ENCODE data around the gene RAB40B. TPM values are rescaled to one million over a fixed set of nuclear protein-coding genes. Genes with fewer than 3 reads are reported as not detected.

The RAB40B gene
- total and polyA plus RNA-seq, 2 of the 13 experiments (the other 11 are each of a cell fraction or from before 2014, with no cell fraction given) = 6.2 to 6.5 TPM

DNA sequence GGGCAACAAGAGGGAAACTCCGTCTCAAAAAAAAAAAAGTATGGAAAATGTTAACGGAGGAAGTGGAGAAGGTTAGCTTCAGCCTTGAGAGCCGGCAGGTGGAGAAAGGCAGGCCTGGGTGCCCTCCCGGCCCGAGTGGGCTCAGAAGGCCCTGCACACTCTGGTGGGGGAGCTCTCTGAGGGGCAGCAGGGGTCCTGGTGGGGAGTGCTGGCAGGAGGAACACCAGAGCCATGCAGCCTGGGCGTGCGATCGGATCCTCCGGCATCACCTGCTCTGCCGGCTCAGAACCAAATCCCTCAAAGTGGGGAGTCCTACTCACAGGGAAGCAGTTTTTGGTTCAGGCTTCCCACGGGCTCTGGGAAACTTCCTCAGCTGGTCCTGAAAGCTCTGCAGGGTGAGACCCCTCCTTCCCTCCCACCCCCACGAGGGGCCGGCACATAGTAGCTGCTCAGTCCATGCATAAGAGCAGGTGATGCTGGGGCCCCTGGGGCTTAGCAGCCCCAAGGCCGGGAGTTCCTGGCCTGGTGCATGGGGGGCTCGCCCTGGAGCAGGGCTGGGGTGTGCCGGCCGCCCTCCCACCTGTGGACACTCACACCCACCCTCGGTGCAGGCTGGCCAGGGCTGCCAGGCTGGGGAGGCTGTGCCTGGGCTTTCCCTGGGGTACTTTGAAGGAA, 38.1 kb upstream of the RAB40B start (continued):
- TF ChIP-seq, protein P1, sequence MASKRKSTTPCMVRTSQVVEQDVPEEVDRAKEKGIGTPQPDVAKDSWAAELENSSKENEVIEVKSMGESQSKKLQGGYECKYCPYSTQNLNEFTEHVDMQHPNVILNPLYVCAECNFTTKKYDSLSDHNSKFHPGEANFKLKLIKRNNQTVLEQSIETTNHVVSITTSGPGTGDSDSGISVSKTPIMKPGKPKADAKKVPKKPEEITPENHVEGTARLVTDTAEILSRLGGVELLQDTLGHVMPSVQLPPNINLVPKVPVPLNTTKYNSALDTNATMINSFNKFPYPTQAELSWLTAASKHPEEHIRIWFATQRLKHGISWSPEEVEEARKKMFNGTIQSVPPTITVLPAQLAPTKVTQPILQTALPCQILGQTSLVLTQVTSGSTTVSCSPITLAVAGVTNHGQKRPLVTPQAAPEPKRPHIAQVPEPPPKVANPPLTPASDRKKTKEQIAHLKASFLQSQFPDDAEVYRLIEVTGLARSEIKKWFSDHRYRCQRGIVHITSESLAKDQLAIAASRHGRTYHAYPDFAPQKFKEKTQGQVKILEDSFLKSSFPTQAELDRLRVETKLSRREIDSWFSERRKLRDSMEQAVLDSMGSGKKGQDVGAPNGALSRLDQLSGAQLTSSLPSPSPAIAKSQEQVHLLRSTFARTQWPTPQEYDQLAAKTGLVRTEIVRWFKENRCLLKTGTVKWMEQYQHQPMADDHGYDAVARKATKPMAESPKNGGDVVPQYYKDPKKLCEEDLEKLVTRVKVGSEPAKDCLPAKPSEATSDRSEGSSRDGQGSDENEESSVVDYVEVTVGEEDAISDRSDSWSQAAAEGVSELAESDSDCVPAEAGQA (IDR thresholded peaks at IDR 0.05; ENCODE audit: low read depth) = no peak; the same call in 1 of the 2 replicates
- TF ChIP-seq, protein P1 (CRISPR knock-in tag; IDR thresholded peaks at IDR 0.05; ENCODE audit: borderline replicate concordance) = no peak
- TF ChIP-seq PRPF4 (IDR thresholded peaks at IDR 0.05; ENCODE audit: low read depth, low read length, poor library complexity, severe bottlenecking) (no peak), CAMTA2 (CRISPR knock-in tag; IDR thresholded peaks at IDR 0.05; ENCODE audit: borderline replicate concordance) (0 out of 2 replicates have a peak, but pooled peaks have one; percentile 58), POLR2A (IDR thresholded peaks at IDR 0.05; ENCODE audit: insufficient read depth in 1 of 2, low read depth in 2 of 2, low read length in 2 of 2) (no peak), PTBP1 (IDR thresholded peaks at IDR 0.05; ENCODE audit: low read depth, low read length, poor library complexity, severe bottlenecking) (peak; percentile 29), ZNF34 (CRISPR knock-in tag; IDR thresholded peaks at IDR 0.05; ENCODE audit: borderline replicate concordance) (no peak), RBM22 (optimal IDR thresholded peaks at IDR 0.05; ENCODE audit: low read length) (no peak), REL (CRISPR knock-in tag; conservative IDR thresholded peaks at IDR 0.05) (no peak), MAX (IDR thresholded peaks at IDR 0.05) (peak; percentile 14; the same call in 1 of the 2 replicates), HDAC2 (CRISPR knock-in tag; IDR thresholded peaks at IDR 0.05) (no peak), ESRRA (CRISPR knock-in tag; IDR thresholded peaks at IDR 0.05; ENCODE audit: low read depth) (no peak), ZNF605 (CRISPR knock-in tag; IDR thresholded peaks at IDR 0.05) (no peak), ZNF256 (CRISPR knock-in tag; conservative IDR thresholded peaks at IDR 0.05) (no peak), ZNF501 (CRISPR knock-in tag; IDR thresholded peaks at IDR 0.05) (no peak), ZNF572 (CRISPR knock-in tag; IDR thresholded peaks at IDR 0.05) (no peak), CHCHD3 (CRISPR knock-in tag; IDR thresholded peaks at IDR 0.05) (no peak), ZNF839 (CRISPR knock-in tag; IDR thresholded peaks at IDR 0.05; ENCODE audit: borderline replicate concordance) (0 out of 2 replicates have a peak, but pooled peaks have one; percentile 2), HMG20B (CRISPR knock-in tag; conservative IDR thresholded peaks at IDR 0.05) (no peak)
- TF ChIP-seq, protein P2, sequence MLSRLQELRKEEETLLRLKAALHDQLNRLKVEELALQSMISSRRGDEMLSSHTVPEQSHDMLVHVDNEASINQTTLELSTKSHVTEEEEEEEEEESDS (CRISPR knock-in tag; IDR thresholded peaks at IDR 0.05; ENCODE audit: borderline replicate concordance) = no peak
- TF ChIP-seq, protein P3, sequence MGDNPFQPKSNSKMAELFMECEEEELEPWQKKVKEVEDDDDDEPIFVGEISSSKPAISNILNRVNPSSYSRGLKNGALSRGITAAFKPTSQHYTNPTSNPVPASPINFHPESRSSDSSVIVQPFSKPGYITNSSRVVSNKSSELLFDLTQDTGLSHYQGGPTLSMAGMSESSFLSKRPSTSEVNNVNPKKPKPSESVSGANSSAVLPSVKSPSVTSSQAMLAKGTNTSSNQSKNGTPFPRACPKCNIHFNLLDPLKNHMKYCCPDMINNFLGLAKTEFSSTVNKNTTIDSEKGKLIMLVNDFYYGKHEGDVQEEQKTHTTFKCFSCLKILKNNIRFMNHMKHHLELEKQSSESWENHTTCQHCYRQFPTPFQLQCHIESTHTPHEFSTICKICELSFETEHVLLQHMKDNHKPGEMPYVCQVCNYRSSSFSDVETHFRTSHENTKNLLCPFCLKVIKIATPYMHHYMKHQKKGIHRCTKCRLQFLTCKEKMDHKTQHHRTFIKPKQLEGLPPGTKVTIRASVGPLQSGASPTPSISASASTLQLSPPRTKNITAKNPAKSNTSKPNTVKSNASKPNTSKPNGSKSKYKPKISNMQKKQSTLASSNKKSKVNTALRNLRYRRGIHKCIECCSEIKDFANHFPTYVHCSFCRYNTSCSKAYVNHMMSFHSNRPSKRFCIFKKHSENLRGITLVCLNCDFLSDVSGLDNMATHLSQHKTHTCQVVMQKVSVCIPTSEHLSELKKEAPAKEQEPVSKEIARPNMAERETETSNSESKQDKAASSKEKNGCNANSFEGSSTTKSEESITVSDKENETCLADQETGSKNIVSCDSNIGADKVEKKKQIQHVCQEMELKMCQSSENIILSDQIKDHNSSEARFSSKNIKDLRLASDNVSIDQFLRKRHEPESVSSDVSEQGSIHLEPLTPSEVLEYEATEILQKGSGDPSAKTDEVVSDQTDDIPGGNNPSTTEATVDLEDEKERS (CRISPR knock-in tag; IDR thresholded peaks at IDR 0.05) = peak; percentile 53; the same call in 1 of the 2 replicates
